ENCODE results near the gene PDGFD.

The PDGFD gene

GRCh38 chr11:103987629-103988594 lies 176.0 kb downstream of the PDGFD start:
- H3K4me1 ChIP-seq (ENCODE audit: control insufficient read depth, insufficient read depth, low read length), result peaks cover 12% of the 10 kb centered on the region
- no peak overlapping the region for H3K4me3 ChIP-seq (ENCODE audit: low read depth, low read length)
- no peaks in the 10 kb centered on the region for H3K36me3 ChIP-seq (ENCODE audit: control insufficient read depth, insufficient read depth, low read length)
- no peaks in the 10 kb centered on the region for H3K27me3 ChIP-seq (ENCODE audit: control insufficient read depth, insufficient read depth, low read length)
- no peaks in the 10 kb centered on the region for H3K9me3 ChIP-seq (ENCODE audit: control insufficient read depth, insufficient read depth, low read length)
- H3K9ac ChIP-seq (ENCODE audit: low read depth, low read length), result no peak overlapping the region

DNA sequence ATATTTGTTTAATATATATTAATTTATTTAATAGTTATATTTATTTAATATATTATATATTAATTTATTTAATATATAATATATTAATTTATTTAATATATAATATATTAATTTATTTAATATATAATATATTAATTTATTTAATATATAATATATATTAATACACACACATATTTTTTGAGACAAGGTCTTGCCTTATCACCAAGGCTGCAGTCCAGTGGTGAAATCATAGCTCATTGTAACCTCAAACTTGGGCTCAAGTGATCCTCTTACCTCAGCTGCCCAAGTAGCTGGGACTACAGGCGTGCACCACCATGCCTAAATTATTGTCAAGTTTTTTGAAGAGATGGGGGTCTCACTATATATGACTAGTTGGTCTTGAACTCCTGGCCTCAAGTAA lies 178.9 kb downstream of the PDGFD start:
- Histone ChIP-seq H3K36me3 (ENCODE audit: control insufficient read depth, insufficient read depth, low read length) (no peaks in the 10 kb centered on the region), H3K27me3 (ENCODE audit: control insufficient read depth, insufficient read depth, low read length) (no peaks in the 10 kb centered on the region), H3K9ac (ENCODE audit: low read depth, low read length) (no peak overlapping the region), H3K9me3 (ENCODE audit: control insufficient read depth, insufficient read depth, low read length) (no peaks in the 10 kb centered on the region), H3K4me3 (ENCODE audit: low read depth, low read length) (no peak overlapping the region), H3K4me1 (ENCODE audit: control insufficient read depth, insufficient read depth, low read length) (peaks cover 12% of the 10 kb centered on the region)

GRCh38 chr11:103980108-103980507 lies 183.8 kb downstream of the PDGFD start:
- no peaks in the 10 kb centered on the region for H3K27me3 ChIP-seq (ENCODE audit: control insufficient read depth, insufficient read depth, low read length)
- no peak overlapping the region for H3K9ac ChIP-seq (ENCODE audit: low read depth, low read length)
- no peak overlapping the region for H3K4me3 ChIP-seq (ENCODE audit: low read depth, low read length)
- H3K4me1 ChIP-seq (ENCODE audit: control insufficient read depth, insufficient read depth, low read length), result no peaks in the 10 kb centered on the region
- no peaks in the 10 kb centered on the region for H3K9me3 ChIP-seq (ENCODE audit: control insufficient read depth, insufficient read depth, low read length)
- H3K36me3 ChIP-seq (ENCODE audit: control insufficient read depth, insufficient read depth, low read length), result no peaks in the 10 kb centered on the region

DNA sequence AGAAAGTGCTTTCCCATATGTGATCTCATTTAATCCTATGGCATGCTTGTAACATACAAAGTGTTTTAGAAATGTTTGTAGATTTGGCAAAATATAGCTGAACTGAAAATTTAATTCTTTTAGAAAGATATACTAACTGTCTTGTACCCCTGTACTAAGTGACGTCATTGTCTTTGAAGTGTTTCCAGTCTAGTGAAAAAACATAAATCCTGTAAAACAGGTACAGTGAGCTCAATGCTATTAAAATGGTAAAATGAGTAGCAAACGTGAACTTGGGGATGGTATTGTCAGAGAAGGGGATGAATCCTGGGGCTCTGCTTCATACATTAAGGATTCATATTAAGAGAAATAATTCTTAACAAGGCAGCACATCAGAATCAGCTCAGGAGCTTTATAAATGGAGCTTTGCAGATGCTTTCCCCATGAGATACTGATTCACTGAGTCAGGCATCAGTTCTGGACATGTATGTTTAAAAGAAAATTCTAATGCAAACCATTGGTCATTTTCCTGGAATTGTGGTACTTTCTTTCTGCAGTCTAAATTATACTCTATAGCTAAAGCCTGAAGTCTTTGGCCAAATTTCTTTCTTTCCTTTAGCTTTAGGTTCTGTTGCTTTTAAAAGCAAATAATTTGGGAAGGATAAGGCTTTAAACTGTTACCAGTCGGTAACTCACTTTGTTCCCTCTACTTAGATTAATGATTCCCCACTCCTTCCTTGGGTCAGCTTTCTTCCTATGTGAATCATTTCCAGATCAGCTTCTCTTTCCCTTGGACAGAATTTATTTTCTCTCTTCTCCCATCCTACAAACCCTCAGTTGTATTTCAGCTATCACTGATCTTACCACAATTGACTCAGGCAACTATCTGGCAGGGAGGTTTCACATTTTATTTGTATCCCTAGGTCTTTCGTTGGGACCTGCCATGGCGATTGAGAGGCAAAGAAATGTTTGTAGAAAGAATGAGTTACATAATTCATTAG lies 185.0 kb downstream of the PDGFD start:
- H3K27me3 ChIP-seq (ENCODE audit: control insufficient read depth, insufficient read depth, low read length), result no peaks in the 10 kb centered on the region
- no peaks in the 10 kb centered on the region for H3K9me3 ChIP-seq (ENCODE audit: control insufficient read depth, insufficient read depth, low read length)
- no peak overlapping the region for H3K9ac ChIP-seq (ENCODE audit: low read depth, low read length)
- H3K4me1 ChIP-seq (ENCODE audit: control insufficient read depth, insufficient read depth, low read length), result no peaks in the 10 kb centered on the region
- no peak overlapping the region for H3K4me3 ChIP-seq (ENCODE audit: low read depth, low read length)
- H3K36me3 ChIP-seq (ENCODE audit: control insufficient read depth, insufficient read depth, low read length), result no peaks in the 10 kb centered on the region

DNA sequence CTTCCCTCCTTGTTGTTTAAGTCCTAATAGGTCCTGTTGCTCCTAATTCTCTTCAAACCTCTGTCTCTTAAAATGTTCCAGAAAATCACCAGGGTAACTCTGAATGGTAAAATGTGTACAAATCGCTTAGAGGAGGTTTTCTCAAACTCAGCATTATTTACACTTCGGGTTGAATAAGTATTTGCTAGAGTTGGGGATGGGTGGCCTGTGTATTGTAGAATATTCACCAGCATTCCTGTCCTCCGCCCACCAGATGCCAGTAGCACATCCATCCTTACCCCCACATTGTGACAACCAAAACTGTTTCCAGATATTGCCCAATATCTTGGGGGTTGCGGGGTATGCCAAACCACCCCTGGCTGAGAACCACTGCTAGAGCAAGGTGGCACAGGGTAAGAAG lies 191.9 kb downstream of the PDGFD start:
- H3K9ac ChIP-seq (ENCODE audit: low read depth, low read length), result no peak overlapping the region
- no peak overlapping the region for H3K4me3 ChIP-seq (ENCODE audit: low read depth, low read length)
- no peaks in the 10 kb centered on the region for H3K36me3 ChIP-seq (ENCODE audit: control insufficient read depth, insufficient read depth, low read length)
- H3K9me3 ChIP-seq (ENCODE audit: control insufficient read depth, insufficient read depth, low read length), result no peaks in the 10 kb centered on the region
- no peaks in the 10 kb centered on the region for H3K27me3 ChIP-seq (ENCODE audit: control insufficient read depth, insufficient read depth, low read length)
- H3K4me1 ChIP-seq (ENCODE audit: control insufficient read depth, insufficient read depth, low read length), result no peaks in the 10 kb centered on the region

DNA sequence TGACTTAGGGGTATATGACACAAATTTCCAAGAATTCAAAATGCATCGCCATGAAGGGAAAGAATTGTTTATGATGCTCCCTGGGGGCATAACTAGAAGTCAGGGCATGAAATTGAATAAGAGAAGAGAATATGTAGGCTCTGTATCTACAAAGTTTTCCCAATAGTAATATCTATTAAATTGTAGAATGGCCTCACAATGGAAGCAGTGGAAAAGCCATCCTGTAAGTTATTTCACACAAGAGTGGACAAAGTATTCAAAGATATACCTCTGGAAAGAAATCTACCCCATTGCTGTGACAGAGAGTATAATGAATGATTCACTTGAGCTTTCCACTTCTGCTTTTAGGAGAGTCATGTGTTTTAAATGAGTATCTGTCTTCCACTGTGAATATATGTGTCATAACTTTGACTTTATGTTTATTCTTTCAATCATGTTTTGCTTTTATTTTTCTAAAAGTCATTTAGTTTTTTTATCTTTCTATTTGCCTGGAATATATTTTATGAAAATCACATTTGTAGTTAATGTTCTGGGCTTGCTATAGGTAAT lies 193.2 kb downstream of the PDGFD start:
- Histone ChIP-seq H3K36me3 (ENCODE audit: control insufficient read depth, insufficient read depth, low read length) (no peaks in the 10 kb centered on the region), H3K27me3 (ENCODE audit: control insufficient read depth, insufficient read depth, low read length) (no peaks in the 10 kb centered on the region), H3K4me1 (ENCODE audit: control insufficient read depth, insufficient read depth, low read length) (no peaks in the 10 kb centered on the region), H3K4me3 (ENCODE audit: low read depth, low read length) (no peak overlapping the region), H3K9ac (ENCODE audit: low read depth, low read length) (no peak overlapping the region), H3K9me3 (ENCODE audit: control insufficient read depth, insufficient read depth, low read length) (no peaks in the 10 kb centered on the region)

GRCh38 chr11:103968685-103969084 lies 195.3 kb downstream of the PDGFD start:
- H3K9ac ChIP-seq (ENCODE audit: low read depth, low read length), result no peak overlapping the region
- H3K4me3 ChIP-seq (ENCODE audit: low read depth, low read length), result no peak overlapping the region
- no peaks in the 10 kb centered on the region for H3K27me3 ChIP-seq (ENCODE audit: control insufficient read depth, insufficient read depth, low read length)
- H3K36me3 ChIP-seq (ENCODE audit: control insufficient read depth, insufficient read depth, low read length), result no peaks in the 10 kb centered on the region
- H3K4me1 ChIP-seq (ENCODE audit: control insufficient read depth, insufficient read depth, low read length), result no peaks in the 10 kb centered on the region
- H3K9me3 ChIP-seq (ENCODE audit: control insufficient read depth, insufficient read depth, low read length), result no peaks in the 10 kb centered on the region

GRCh38 chr11:103967985-103968384 lies 196.0 kb downstream of the PDGFD start:
- H3K9me3 ChIP-seq (ENCODE audit: control insufficient read depth, insufficient read depth, low read length), result no peaks in the 10 kb centered on the region
- H3K36me3 ChIP-seq (ENCODE audit: control insufficient read depth, insufficient read depth, low read length), result no peaks in the 10 kb centered on the region
- no peak overlapping the region for H3K9ac ChIP-seq (ENCODE audit: low read depth, low read length)
- H3K4me3 ChIP-seq (ENCODE audit: low read depth, low read length), result no peak overlapping the region
- no peaks in the 10 kb centered on the region for H3K27me3 ChIP-seq (ENCODE audit: control insufficient read depth, insufficient read depth, low read length)
- H3K4me1 ChIP-seq (ENCODE audit: control insufficient read depth, insufficient read depth, low read length), result no peaks in the 10 kb centered on the region

DNA sequence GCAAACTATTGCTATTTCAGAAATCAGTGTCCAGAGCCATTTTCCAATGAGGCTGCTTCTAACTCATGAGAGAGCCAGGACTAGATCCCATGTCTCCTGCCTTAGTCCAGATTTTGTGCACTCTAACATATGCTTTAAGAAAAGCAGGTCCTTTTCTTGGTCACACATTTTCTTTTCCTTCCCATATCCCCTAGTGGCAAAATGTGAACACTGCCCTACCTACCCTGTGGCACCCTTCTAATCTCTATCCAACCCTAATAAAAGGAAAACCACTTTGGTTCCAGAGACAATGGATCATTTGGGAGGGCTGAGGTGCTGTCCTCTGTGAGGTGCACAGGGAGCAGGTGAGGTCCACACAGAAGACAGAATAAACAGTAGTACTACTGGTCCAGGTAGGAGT lies 199.6 kb downstream of the PDGFD start:
- H3K27me3 ChIP-seq (ENCODE audit: control insufficient read depth, insufficient read depth, low read length), result no peaks in the 10 kb centered on the region
- H3K4me3 ChIP-seq (ENCODE audit: low read depth, low read length), result no peak overlapping the region
- H3K4me1 ChIP-seq (ENCODE audit: control insufficient read depth, insufficient read depth, low read length), result no peaks in the 10 kb centered on the region
- no peaks in the 10 kb centered on the region for H3K36me3 ChIP-seq (ENCODE audit: control insufficient read depth, insufficient read depth, low read length)
- H3K9ac ChIP-seq (ENCODE audit: low read depth, low read length), result no peak overlapping the region
- H3K9me3 ChIP-seq (ENCODE audit: control insufficient read depth, insufficient read depth, low read length), result no peaks in the 10 kb centered on the region

DNA sequence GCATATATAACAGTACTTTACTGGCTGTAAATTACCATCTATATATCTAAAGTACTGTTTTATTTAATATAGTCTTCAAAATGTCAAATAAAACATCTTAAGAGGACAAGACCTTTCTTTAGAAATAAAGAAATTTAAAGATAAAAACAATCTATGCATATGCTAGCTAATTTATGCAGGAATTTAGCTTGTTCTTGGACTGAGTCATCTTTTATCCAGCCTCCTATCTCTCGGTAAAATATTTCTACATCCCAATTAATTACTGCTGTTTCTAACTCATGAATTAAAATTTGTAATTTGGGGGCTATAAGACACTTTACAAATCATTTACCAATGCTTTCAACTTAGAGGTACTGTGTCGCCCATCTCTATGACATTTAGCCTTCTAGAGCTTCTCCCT lies 200.3 kb downstream of the PDGFD start:
- Histone ChIP-seq H3K4me1 (ENCODE audit: control insufficient read depth, insufficient read depth, low read length) (peaks cover 2% of the 10 kb centered on the region), H3K9me3 (ENCODE audit: control insufficient read depth, insufficient read depth, low read length) (no peaks in the 10 kb centered on the region), H3K36me3 (ENCODE audit: control insufficient read depth, insufficient read depth, low read length) (no peaks in the 10 kb centered on the region), H3K9ac (ENCODE audit: low read depth, low read length) (no peak overlapping the region), H3K4me3 (ENCODE audit: low read depth, low read length) (no peak overlapping the region), H3K27me3 (ENCODE audit: control insufficient read depth, insufficient read depth, low read length) (no peaks in the 10 kb centered on the region)

DNA sequence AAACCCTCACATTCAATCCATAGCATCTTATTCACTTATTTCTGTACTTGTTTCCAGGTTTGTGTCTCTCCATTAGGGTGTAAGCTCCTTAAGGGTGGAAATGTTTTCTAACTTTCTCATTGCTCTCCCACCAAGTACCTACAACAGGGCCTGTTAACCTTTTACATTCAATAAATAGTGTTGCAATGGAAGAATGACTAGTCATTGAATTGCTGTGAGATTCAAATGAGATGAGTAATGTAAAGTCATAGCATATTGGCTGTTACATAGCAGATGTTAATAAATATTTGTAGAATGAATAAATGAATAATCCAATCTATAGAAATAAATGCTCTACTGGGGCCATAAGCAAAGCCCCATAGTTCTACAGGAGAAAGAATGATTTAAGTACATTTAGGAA lies 202.9 kb downstream of the PDGFD start:
- H3K4me3 ChIP-seq (ENCODE audit: low read depth, low read length), result no peak overlapping the region
- no peaks in the 10 kb centered on the region for H3K27me3 ChIP-seq (ENCODE audit: control insufficient read depth, insufficient read depth, low read length)
- no peaks in the 10 kb centered on the region for H3K9me3 ChIP-seq (ENCODE audit: control insufficient read depth, insufficient read depth, low read length)
- H3K4me1 ChIP-seq (ENCODE audit: control insufficient read depth, insufficient read depth, low read length), result peaks cover 2% of the 10 kb centered on the region
- H3K36me3 ChIP-seq (ENCODE audit: control insufficient read depth, insufficient read depth, low read length), result no peaks in the 10 kb centered on the region
- no peak overlapping the region for H3K9ac ChIP-seq (ENCODE audit: low read depth, low read length)
